Measurements from ENCODE around the gene APOBEC3A. TPM values are rescaled to one million over a fixed set of nuclear protein-coding genes. Genes with fewer than 3 reads are reported as not detected.
"Not testable (repeated sequence)": the region's sequence is repeated elsewhere in the genome, so short reads cannot be mapped to it uniquely, and the experiment has no call there.

APOBEC3A gene
- total and polyA plus RNA-seq, 9 donors = 0.10 to 1.2 (median 0.64) TPM; not detected in 4

DNA sequence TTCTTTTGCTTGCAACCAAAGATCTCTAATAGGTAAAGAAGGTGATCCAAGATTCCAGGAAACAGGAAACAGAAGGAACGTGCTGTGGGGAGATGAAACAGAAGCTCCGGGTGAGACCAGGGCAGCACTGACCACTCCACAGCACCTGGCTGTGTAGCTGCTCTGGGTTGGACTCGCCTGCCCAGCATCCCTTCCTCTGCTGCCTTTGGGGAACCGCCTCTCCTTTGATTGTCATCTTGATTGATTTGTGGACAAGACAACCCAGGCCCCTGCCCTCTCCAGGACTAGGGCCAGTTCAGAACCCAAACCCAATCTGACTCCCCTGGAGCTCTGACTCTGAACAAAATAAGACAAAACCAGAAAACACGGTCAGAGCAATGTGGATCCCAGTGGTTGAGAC, 14.7 kb upstream of the APOBEC3A start:
- Histone ChIP-seq H3K27ac (no peak overlapping the region), H3K36me3 (no peaks in the 10 kb centered on the region), H3K27me3 (no peaks in the 10 kb centered on the region), H3K9me3 (no peaks in the 10 kb centered on the region), H3K4me3 (no peak overlapping the region), H3K4me1 (ENCODE audit: insufficient read depth) (no peaks in the 10 kb centered on the region)
- intact Hi-C loops (cut with DNase I) = no loop called here
- TF ChIP-seq POLR2A (IDR thresholded peaks at IDR 0.05) (no peak), EP300 (IDR thresholded peaks at IDR 0.05) (no peak)
- TF ChIP-seq, protein P1, sequence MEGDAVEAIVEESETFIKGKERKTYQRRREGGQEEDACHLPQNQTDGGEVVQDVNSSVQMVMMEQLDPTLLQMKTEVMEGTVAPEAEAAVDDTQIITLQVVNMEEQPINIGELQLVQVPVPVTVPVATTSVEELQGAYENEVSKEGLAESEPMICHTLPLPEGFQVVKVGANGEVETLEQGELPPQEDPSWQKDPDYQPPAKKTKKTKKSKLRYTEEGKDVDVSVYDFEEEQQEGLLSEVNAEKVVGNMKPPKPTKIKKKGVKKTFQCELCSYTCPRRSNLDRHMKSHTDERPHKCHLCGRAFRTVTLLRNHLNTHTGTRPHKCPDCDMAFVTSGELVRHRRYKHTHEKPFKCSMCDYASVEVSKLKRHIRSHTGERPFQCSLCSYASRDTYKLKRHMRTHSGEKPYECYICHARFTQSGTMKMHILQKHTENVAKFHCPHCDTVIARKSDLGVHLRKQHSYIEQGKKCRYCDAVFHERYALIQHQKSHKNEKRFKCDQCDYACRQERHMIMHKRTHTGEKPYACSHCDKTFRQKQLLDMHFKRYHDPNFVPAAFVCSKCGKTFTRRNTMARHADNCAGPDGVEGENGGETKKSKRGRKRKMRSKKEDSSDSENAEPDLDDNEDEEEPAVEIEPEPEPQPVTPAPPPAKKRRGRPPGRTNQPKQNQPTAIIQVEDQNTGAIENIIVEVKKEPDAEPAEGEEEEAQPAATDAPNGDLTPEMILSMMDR (IDR thresholded peaks at IDR 0.05) = no peak
- 80 to 86% (median 84%) methylated on average over 5 of the region's 5 CpGs for WGBS, 3 donors
- peak in 1 of 5 donors; percentile 9 for DNase-seq

DNA sequence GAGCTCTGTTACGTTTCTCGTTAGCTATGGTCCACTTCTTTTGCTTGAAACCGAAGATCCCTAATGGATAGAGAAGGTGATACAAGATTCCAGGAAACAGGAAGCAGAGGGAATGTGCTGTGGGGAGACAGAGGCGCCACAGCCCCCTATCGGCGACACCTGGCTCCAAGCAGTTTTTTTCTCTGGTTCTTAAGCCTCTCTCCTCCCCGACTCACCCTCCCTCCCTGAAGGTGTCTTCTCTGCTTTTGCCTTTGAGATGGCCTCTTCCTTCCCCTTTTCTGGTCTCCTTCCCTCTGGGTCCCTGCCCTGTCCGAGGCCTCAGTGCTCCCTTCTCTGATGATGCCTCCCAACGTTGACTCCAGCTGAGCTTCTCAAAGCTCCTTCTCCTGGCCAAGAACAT, 14.2 kb upstream of the APOBEC3A start:
- intact Hi-C loops (cut with DNase I) = no loop called here
- no peaks in the 10 kb centered on the region for H3K9me3 ChIP-seq
- WGBS, 3 donors = 61 to 64% (median 61%) methylated on average over 9 of the region's 9 CpGs
- TF ChIP-seq POLR2A (IDR thresholded peaks at IDR 0.05) (no peak), EP300 (IDR thresholded peaks at IDR 0.05) (no peak)
- TF ChIP-seq, protein P1 (IDR thresholded peaks at IDR 0.05) = no peak
- H3K36me3 ChIP-seq = no peaks in the 10 kb centered on the region
- H3K27me3 ChIP-seq = no peaks in the 10 kb centered on the region
- H3K4me1 ChIP-seq (ENCODE audit: insufficient read depth) = no peaks in the 10 kb centered on the region
- H3K27ac ChIP-seq = no peak overlapping the region
- no peak overlapping the region for H3K4me3 ChIP-seq
- no peak for DNase-seq

DNA sequence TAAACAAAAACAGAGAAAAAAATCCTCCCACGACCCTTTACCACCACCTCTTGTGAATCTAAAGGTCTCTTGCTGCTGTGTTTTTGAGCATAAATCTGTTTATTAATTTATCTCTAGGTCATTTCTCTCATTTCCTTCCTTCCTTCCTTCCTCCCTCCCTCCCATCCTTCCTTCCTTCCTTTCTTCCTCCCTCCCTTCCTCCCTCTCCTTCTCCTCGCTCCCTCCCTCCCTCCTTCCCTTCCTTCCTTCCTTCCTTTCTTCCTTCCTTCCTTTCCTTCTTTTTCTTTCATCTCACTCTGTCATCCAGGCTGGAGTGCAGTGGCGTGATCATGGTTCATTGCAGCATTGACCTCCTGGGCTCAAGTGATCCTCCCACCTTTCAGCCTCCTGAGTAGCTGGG, 13.5 kb upstream of the APOBEC3A start:
- Histone ChIP-seq H3K4me3 (no peak overlapping the region), H3K27me3 (no peaks in the 10 kb centered on the region), H3K9me3 (no peaks in the 10 kb centered on the region), H3K27ac (no peak overlapping the region), H3K4me1 (ENCODE audit: insufficient read depth) (no peaks in the 10 kb centered on the region), H3K36me3 (no peaks in the 10 kb centered on the region)
- no peak for DNase-seq
- intact Hi-C loops (cut with DNase I) = no loop called here
- no peak for TF ChIP-seq EP300 (IDR thresholded peaks at IDR 0.05)
- TF ChIP-seq POLR2A (IDR thresholded peaks at IDR 0.05) = no peak
- TF ChIP-seq, protein P1 (IDR thresholded peaks at IDR 0.05) = no peak
- 71 to 74% (median 74%) methylated on average over 3 of the region's 3 CpGs for WGBS, 3 donors

DNA sequence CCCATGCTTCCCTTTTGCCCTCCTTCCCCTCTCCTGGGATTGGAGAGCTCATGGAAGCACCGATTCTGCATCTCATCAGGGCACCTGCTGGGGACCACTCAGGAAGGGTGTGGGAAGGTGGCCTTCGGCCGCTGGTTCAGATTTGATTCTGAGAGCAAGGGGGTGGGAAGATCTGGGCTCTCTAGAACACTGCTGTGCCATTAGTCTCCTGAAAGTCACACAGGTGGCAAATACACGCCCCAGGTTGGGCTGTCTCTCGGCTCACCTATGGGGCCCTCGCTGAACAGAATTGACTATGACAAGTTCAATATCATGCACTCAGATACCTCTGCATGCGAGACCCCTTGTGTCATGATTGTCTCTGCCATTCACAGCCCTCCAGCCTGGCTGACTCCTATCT, 12.8 kb upstream of the APOBEC3A start:
- no peak overlapping the region for H3K27ac ChIP-seq
- TF ChIP-seq, protein P1 (IDR thresholded peaks at IDR 0.05) = no peak
- TF ChIP-seq POLR2A (IDR thresholded peaks at IDR 0.05) = no peak
- no peak for TF ChIP-seq EP300 (IDR thresholded peaks at IDR 0.05)
- no peaks in the 10 kb centered on the region for H3K36me3 ChIP-seq
- no peaks in the 10 kb centered on the region for H3K9me3 ChIP-seq
- no peak overlapping the region for H3K4me3 ChIP-seq
- 84 to 92% (median 91%) methylated on average over 7 of the region's 7 CpGs for WGBS, 3 donors
- intact Hi-C loops (cut with DNase I) = no loop called here
- no peaks in the 10 kb centered on the region for H3K27me3 ChIP-seq
- no peaks in the 10 kb centered on the region for H3K4me1 ChIP-seq (ENCODE audit: insufficient read depth)
- peak in 1 of 5 donors; percentile 10 for DNase-seq

DNA sequence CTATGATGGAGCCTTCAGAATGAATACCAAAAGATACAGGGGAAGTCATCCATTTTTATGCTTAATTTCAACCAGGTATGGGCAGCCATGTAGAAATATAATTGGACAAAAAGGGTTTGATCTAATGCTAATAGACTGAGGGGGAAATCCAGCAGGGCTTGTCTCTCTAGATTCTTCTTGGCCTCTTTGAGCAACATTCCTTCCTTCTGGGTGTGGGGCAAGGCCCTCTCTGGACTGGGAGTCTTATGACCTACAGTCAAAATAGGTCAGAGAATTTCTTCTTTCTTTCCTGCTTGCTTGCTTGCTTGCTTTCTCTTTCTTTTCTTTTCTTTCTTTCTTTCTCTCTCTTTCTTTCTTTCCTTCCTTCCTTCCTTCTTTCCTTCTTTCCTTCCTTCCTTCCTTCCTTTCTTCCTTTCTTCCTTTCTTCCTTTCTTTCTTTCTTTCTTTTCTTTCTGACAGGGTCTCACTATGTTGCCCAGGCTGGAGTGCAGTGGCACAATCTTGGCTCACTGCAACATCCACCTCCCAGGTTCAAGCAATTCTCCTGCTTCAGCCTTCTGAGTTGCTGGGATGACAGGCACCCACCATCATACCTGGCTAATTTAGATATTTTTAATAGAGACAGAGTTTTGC, 11.6 kb upstream of the APOBEC3A start:
- H3K27ac ChIP-seq; DNase-seq; H3K4me1 ChIP-seq (ENCODE audit: insufficient read depth); H3K36me3 ChIP-seq; H3K4me3 ChIP-seq; H3K27me3 ChIP-seq; H3K9me3 ChIP-seq; intact Hi-C loops (cut with DNase I): not testable (repeated sequence)
